ENCODE results near the gene OR1L8. TPM values are rescaled to one million over a fixed set of nuclear protein-coding genes. Genes with fewer than 3 reads are reported as not detected.

Gene OR1L8
- total and polyA plus RNA-seq, 8 donors = 0.55 TPM; not detected in 7

GRCh38 chr9:122605691-122606090 lies 22.5 kb upstream of the OR1L8 start:
- Histone ChIP-seq H3K4me1 (no peaks in the 10 kb centered on the region), H3K27me3 (no peaks in the 10 kb centered on the region), H3K9me3 (peaks cover 0 to 6% (median 2%) of the 10 kb centered on the region in 4 donors), H3K4me3 (no peak overlapping the region), H3K27ac (no peak overlapping the region), H3K36me3 (no peaks in the 10 kb centered on the region)
- WGBS, 5 donors = 39 to 58% (median 53%) methylated on average over 1 of the region's 1 CpG
- TF ChIP-seq EP300 (IDR thresholded peaks at IDR 0.05) (no peak), CTCF (IDR thresholded peaks at IDR 0.05) (no peak), POLR2AphosphoS5 (IDR thresholded peaks at IDR 0.05) (no peak), POLR2A (IDR thresholded peaks at IDR 0.05) (no peak)
- DNase-seq = no peak
- intact Hi-C loops (cut with DNase I; ENCODE audit: low total_unique reads) = no loop called here

GRCh38 chr9:122580360-122580759 lies 2.8 kb downstream of the OR1L8 start:
- Histone ChIP-seq H3K27me3 (no peaks in the 10 kb centered on the region), H3K9me3 (no peaks in the 10 kb centered on the region), H3K4me3 (no peak overlapping the region), H3K36me3 (no peaks in the 10 kb centered on the region), H3K27ac (no peak overlapping the region), H3K4me1 (no peaks in the 10 kb centered on the region)
- no peak for TF ChIP-seq POLR2A (IDR thresholded peaks at IDR 0.05)
- no peak for TF ChIP-seq POLR2AphosphoS5 (IDR thresholded peaks at IDR 0.05)
- no peak for TF ChIP-seq CTCF (IDR thresholded peaks at IDR 0.05)
- no peak for TF ChIP-seq EP300 (IDR thresholded peaks at IDR 0.05)
- WGBS, 5 donors = 70 to 80% (median 77%) methylated on average over 3 of the region's 3 CpGs
- DNase-seq = no peak
- intact Hi-C loops (cut with DNase I; ENCODE audit: low total_unique reads) = no loop called here

GRCh38 chr9:122579874-122580273 lies 3.3 kb downstream of the OR1L8 start:
- 67 to 79% (median 75%) methylated on average over 5 of the region's 5 CpGs for WGBS, 5 donors

GRCh38 chr9:122572456-122572855 lies 10.7 kb downstream of the OR1L8 start:
- Histone ChIP-seq H3K9me3 (no peaks in the 10 kb centered on the region), H3K4me1 (no peaks in the 10 kb centered on the region), H3K4me3 (no peak overlapping the region), H3K36me3 (no peaks in the 10 kb centered on the region), H3K27ac (no peak overlapping the region), H3K27me3 (no peaks in the 10 kb centered on the region)
- TF ChIP-seq POLR2A (IDR thresholded peaks at IDR 0.05) = no peak
- no peak for TF ChIP-seq CTCF (IDR thresholded peaks at IDR 0.05)
- no peak for TF ChIP-seq POLR2AphosphoS5 (IDR thresholded peaks at IDR 0.05)
- no peak for TF ChIP-seq EP300 (IDR thresholded peaks at IDR 0.05)
- intact Hi-C loops (cut with DNase I; ENCODE audit: low total_unique reads) = loop anchor here (10.0 kb wide), 1 partner anchor 58 kb away; the partner anchor contains the start of genes OR1J2 and OR1J4
- WGBS, 5 donors = 51 to 70% (median 67%) methylated on average over 2 of the region's 2 CpGs
- no peak for DNase-seq

More at GRCh38 chr9:122579874-122580273, 3.3 kb downstream of the OR1L8 start:
- Histone ChIP-seq H3K36me3 (no peaks in the 10 kb centered on the region), H3K4me1 (no peaks in the 10 kb centered on the region), H3K4me3 (no peak overlapping the region), H3K27me3 (no peaks in the 10 kb centered on the region), H3K9me3 (no peaks in the 10 kb centered on the region), H3K27ac (no peak overlapping the region)
- DNase-seq = no peak
- TF ChIP-seq POLR2AphosphoS5 (IDR thresholded peaks at IDR 0.05) (no peak), POLR2A (IDR thresholded peaks at IDR 0.05) (no peak), EP300 (IDR thresholded peaks at IDR 0.05) (no peak), CTCF (IDR thresholded peaks at IDR 0.05) (no peak)
- intact Hi-C loops (cut with DNase I; ENCODE audit: low total_unique reads) = loop anchor here (10.0 kb wide), 1 partner anchor 65 kb away; the partner anchor contains the start of genes OR1J2 and OR1J4

Data from stomach (tissue), 9 donors.